Tibial nerve (tissue), 4 donors: ENCODE measurements around the gene SMG1. TPM values are rescaled to one million over a fixed set of nuclear protein-coding genes. Genes with fewer than 3 reads are reported as not detected.
A peak's percentile ranks its signal among the peaks of the same experiment; 100 is the strongest.
"Not testable (repeated sequence)": the region's sequence is repeated elsewhere in the genome, so short reads cannot be mapped to it uniquely, and the experiment has no call there.

Experiments used
- DNase-seq, 2 donors: peaks; one replicate each; pipeline ENCODE4 v3.0.0-alpha.2; 2019; ENCODE audit warnings: low spot score in 2 of 2
- H3K27ac ChIP-seq, 4 donors: fragments of 200-600 bp; sonication (generic) in 3 of 4; one replicate each; pipeline ENCODE4 v1.5.1; 2017 to 2019; ENCODE audit warnings: mild to moderate bottlenecking in 1 of 4
- H3K27me3 ChIP-seq, 2 donors: fragments of 200-600 bp; sonication (generic) in 1 of 2; one replicate each; pipeline versions ENCODE4 v1.5.1 to v1.6.0; 2017 to 2019
- H3K36me3 ChIP-seq, 3 donors: fragments of 200-600 bp; sonication (generic); one replicate each; pipeline ENCODE4 v1.5.1; 2018 to 2019
- H3K4me1 ChIP-seq, 4 donors: fragments of 200-600 bp; sonication (generic) in 3 of 4; one replicate each; pipeline ENCODE4 v1.5.1; 2017 to 2019
- H3K4me3 ChIP-seq, 4 donors: fragments of 200-600 bp; sonication (generic) in 3 of 4; one replicate each; pipeline ENCODE4 v1.5.1; 2017 to 2019; ENCODE audit warnings: mild to moderate bottlenecking in 1 of 4, moderate library complexity in 1 of 4
- H3K9me3 ChIP-seq, 4 donors: fragments of 200-600 bp; sonication (generic) in 3 of 4; one replicate each; pipeline ENCODE4 v1.5.1; 2017 to 2019
- EP300 ChIP-seq, 2 donors: sonication (generic); formaldehyde crosslinking; IDR thresholded peaks; one replicate each; pipeline ENCODE4 v1.6.1; 2017; ENCODE audit warnings: antibody characterized with exemption in 2 of 2, mild to moderate bottlenecking in 1 of 2
- POLR2A ChIP-seq, 2 donors: fragments of 450-650 bp; IDR thresholded peaks; one replicate each; pipeline ENCODE4 v1.6.1; 2017; ENCODE audit warnings: antibody characterized with exemption in 2 of 2, mild to moderate bottlenecking in 2 of 2, moderate library complexity in 2 of 2
- WGBS, 2 donors: methylation state at CpG; one replicate each; pipeline ENCODE4 v1.1.5; 2018; 5-methylcytosine and 5-hydroxymethylcytosine counted together
- total RNA-seq, 4 donors: library from RNA; depleted of rRNA; stranded (reverse); fragments of >200 nt; gene quantifications; one replicate each; pipeline ENCODE4 v1.1.0, GENCODE V29; 2016
- TF ChIP-seq, protein P1 (sequence below), 5 experiments: fragments of 200-600 bp in 3 of 5; fragments of 450-650 bp in 2 of 5; sonication (generic) in 3 of 5; IDR thresholded peaks; one replicate each; pipeline ENCODE4 v1.5.1; 2016 to 2019; ENCODE audit warnings: antibody characterized with exemption in 5 of 5, mild to moderate bottlenecking in 3 of 5, moderate library complexity in 2 of 5

SMG1 gene
- total RNA-seq, 4 donors from 2014 or later = 83.5 to 101 (median 89.4) TPM

DNA sequence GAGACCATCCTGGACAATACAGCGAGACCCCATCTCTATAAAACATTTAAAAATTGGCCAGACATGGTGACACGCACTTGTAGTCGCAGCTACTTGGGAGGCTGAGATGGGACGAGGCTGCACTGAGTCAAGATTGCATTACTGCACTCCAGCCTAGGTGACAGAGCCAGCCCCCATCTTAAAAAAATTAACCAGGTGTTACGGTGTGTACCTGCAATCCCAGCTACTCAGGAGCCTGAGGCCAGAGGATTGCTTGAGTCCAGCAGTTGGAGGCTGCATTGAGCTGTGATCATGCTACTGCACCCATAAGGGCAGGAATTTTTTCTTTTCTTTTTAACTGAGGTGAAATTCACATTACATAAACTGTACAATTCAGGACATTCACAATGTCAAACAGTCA lies 40.6 kb upstream of the SMG1 start:
- no peak for DNase-seq
- Histone ChIP-seq H3K4me3 (no peak overlapping the region), H3K27me3 (no peaks in the 10 kb centered on the region), H3K36me3 (no peaks in the 10 kb centered on the region), H3K9me3 (no peaks in the 10 kb centered on the region), H3K4me1 (peaks cover 0 to 3% (median 0%) of the 10 kb centered on the region in 4 donors), H3K27ac (no peak overlapping the region)
- WGBS, 2 donors = 90 to 92% methylated on average over 5 of the region's 5 CpGs
- TF ChIP-seq, protein P1, sequence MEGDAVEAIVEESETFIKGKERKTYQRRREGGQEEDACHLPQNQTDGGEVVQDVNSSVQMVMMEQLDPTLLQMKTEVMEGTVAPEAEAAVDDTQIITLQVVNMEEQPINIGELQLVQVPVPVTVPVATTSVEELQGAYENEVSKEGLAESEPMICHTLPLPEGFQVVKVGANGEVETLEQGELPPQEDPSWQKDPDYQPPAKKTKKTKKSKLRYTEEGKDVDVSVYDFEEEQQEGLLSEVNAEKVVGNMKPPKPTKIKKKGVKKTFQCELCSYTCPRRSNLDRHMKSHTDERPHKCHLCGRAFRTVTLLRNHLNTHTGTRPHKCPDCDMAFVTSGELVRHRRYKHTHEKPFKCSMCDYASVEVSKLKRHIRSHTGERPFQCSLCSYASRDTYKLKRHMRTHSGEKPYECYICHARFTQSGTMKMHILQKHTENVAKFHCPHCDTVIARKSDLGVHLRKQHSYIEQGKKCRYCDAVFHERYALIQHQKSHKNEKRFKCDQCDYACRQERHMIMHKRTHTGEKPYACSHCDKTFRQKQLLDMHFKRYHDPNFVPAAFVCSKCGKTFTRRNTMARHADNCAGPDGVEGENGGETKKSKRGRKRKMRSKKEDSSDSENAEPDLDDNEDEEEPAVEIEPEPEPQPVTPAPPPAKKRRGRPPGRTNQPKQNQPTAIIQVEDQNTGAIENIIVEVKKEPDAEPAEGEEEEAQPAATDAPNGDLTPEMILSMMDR (IDR thresholded peaks at IDR 0.05) = no peak
- no peak for TF ChIP-seq EP300 (IDR thresholded peaks at IDR 0.05)
- TF ChIP-seq POLR2A (IDR thresholded peaks at IDR 0.05) = no peak

DNA sequence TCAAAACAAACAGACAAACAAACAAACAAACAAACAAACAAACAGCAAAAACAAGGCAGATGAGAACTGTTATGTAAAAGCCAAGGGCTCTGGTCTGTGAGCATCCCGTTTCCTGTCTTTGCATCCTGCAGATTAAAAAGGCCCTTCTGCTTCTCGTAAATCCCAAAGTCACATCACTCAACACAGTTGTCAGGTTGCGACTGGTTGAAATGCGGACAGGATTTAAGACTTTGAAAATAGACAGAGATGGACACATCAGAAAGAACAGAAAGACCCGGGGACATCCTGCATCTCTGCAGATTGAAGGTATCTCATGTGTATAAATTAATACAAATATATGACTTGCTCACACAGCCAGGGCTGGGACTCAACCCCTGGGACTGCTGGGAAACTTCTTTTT lies 39.3 kb upstream of the SMG1 start:
- Histone ChIP-seq H3K4me1 (peaks cover 0 to 3% (median 0%) of the 10 kb centered on the region in 4 donors), H3K4me3 (no peak overlapping the region), H3K27me3 (no peaks in the 10 kb centered on the region), H3K36me3 (no peaks in the 10 kb centered on the region), H3K9me3 (no peaks in the 10 kb centered on the region), H3K27ac (no peak overlapping the region)
- TF ChIP-seq POLR2A (IDR thresholded peaks at IDR 0.05) = no peak
- TF ChIP-seq EP300 (IDR thresholded peaks at IDR 0.05) = no peak
- TF ChIP-seq, protein P1 (IDR thresholded peaks at IDR 0.05) = no peak
- no peak for DNase-seq
- WGBS, 2 donors = 67 to 72% methylated on average over 5 of the region's 5 CpGs

DNA sequence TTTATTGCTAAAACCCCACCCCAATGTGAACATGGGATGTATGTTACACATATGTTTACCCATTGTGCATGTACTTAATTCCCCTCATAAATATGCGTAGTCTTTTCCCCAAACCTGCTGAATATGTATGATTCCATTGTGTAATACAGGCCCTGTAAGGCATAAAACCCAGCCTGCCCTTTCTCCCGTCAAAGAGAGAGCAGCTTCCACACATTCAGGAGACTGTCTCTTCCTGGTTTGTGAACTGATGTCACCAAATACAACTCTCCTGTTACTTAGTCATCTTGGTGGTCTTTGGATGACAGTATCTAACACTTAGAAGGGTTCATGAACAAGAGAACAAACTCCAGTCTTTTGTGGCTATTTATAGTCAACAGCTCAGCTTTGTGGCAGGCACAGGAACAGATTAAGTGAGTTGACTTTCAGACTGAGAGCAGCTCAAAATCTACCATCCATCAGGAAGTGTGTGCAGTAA lies 32.9 kb upstream of the SMG1 start:
- Histone ChIP-seq H3K36me3 (no peaks in the 10 kb centered on the region), H3K27me3 (no peaks in the 10 kb centered on the region), H3K4me3 (no peak overlapping the region), H3K27ac (peak overlapping the region in 1 of 4 donors; percentile 11), H3K4me1 (no peaks in the 10 kb centered on the region), H3K9me3 (no peaks in the 10 kb centered on the region)
- WGBS, 2 donors = 44 to 55% methylated on average over 2 of the region's 2 CpGs
- no peak for DNase-seq
- TF ChIP-seq POLR2A (IDR thresholded peaks at IDR 0.05) (no peak), EP300 (IDR thresholded peaks at IDR 0.05) (no peak)
- TF ChIP-seq, protein P1 (IDR thresholded peaks at IDR 0.05) = no peak

DNA sequence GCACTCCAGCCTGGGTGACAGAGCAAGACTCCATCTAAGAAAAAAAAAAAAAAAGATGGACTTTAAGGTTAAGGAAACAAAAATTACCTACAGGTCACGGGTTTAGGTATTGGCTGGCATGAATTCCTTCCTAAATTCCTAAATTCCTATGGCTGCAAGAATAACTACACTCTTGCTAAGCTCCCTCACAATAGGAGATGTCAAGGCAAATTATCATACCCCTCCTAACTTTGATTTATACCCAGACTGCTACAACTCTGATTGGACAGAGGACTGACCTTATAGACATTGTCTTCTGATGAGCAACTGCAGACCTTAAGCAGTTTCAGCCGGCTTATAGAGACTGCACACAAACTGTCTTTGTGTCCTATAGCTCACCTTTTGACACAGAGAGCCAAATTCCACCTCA lies 32.4 kb upstream of the SMG1 start:
- no peaks in the 10 kb centered on the region for H3K27me3 ChIP-seq
- no peaks in the 10 kb centered on the region for H3K36me3 ChIP-seq
- H3K27ac ChIP-seq = peak overlapping the region in 1 of 4 donors; percentile 11
- DNase-seq = no peak
- no peak overlapping the region for H3K4me3 ChIP-seq
- no peaks in the 10 kb centered on the region for H3K4me1 ChIP-seq
- no peaks in the 10 kb centered on the region for H3K9me3 ChIP-seq
- TF ChIP-seq POLR2A (IDR thresholded peaks at IDR 0.05) (no peak), EP300 (IDR thresholded peaks at IDR 0.05) (no peak)
- TF ChIP-seq, protein P1 (IDR thresholded peaks at IDR 0.05) = no peak
- 46 to 55% methylated on average over 2 of the region's 2 CpGs for WGBS, 2 donors

DNA sequence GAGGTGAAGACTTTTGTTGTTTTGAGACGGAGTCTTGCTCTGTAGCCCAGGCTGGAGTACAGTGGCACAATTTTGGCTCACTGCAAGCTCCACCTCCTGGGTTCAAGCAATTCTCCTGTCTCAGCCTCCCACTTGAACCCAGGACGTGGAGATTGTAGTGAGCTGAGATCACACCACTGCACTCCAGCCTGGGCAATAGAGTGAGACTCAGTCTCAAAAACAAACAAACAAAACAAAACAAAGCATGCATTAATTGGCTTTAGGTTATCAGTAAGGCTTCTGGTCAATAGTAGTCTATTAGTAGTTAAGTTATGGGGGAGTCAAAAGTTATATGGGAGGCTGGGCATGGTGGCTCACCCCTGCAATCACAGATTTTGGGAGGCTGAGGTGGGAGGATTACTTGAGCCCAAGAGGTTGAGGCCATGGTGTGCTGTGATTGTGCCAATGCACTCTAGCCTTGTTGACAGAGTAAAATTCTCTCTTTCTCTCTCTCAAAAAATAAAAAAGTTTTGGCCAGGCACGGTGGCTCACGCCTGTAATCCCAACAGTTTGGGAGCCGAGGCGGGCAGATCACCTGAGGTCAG lies 30.5 kb upstream of the SMG1 start:
- not testable (repeated sequence) for H3K4me3 ChIP-seq, H3K36me3 ChIP-seq, H3K27ac ChIP-seq, DNase-seq, H3K9me3 ChIP-seq, H3K27me3 ChIP-seq, H3K4me1 ChIP-seq
- WGBS, 2 donors = 80% methylated on average over 6 of the region's 6 CpGs

DNA sequence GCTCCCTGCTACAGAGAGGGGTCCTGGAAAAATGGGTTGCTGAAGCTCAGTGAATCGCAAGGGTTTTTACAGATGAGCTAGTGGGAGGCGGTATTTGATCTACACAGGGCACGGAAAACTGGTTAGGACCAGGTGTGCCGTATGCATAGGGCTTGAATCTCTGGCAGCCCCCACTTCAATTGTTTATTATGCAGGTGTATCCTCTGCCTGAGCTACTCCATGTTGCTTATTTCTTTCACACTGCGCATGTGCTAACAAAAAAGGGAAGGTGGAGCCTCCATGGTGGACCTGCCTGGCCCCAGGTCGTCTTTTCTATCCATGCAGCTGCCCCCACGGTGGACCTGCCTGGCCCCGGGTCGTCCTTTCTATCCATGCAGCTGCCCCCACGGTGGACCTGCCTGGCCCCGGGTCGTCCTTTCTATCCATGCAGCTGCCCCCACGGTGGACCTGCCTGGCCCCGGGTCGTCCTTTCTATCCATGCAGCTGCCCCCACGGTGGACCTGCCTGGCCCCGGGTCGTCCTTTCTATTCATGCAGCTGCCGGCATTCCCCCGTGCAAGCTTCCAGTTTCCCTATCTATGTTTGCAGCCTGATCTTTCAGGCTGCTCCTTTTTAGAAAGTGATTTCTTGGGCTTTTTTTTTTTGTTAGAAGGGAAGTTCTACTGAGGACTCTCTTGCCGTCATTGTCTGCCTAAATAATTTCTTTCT lies 29.8 kb upstream of the SMG1 start:
- H3K36me3 ChIP-seq, H3K9me3 ChIP-seq, H3K27me3 ChIP-seq, H3K4me1 ChIP-seq, DNase-seq, H3K27ac ChIP-seq: not testable (repeated sequence)
- peak overlapping the region in 1 of 4 donors; percentile 12 for H3K4me3 ChIP-seq
- WGBS, 2 donors = 55% methylated on average over 20 to 21 of the region's 21 CpGs
